KMS-11 (cell line): ENCODE measurements around the gene BLVRA.

ENCODE experiments used
- H2AFZ ChIP-seq: fragments of 200-600 bp; sonication (generic); 2 replicates; pipeline ENCODE4 v1.6.1; 2016; ENCODE audit warnings: antibody characterized with exemption, mixed run types, low read depth
- H3K27ac ChIP-seq: fragments of 200-600 bp; sonication (generic); 2 replicates; pipeline ENCODE4 v1.6.1; 2016; ENCODE audit warnings: mild to moderate bottlenecking, mixed run types
- H3K27me3 ChIP-seq: fragments of 200-600 bp; sonication (generic); 2 replicates; pipeline ENCODE4 v1.6.1; 2017; ENCODE audit warnings: mild to moderate bottlenecking, low read depth, mixed run types, moderate library complexity; ENCODE audit not compliant: insufficient read depth
- H3K36me3 ChIP-seq: fragments of 200-600 bp; sonication (generic); 2 replicates; pipeline ENCODE4 v1.6.1; 2017; ENCODE audit warnings: mild to moderate bottlenecking, mixed run types; ENCODE audit not compliant: insufficient read depth
- H3K4me1 ChIP-seq: fragments of 200-600 bp; sonication (generic); 2 replicates; pipeline ENCODE4 v1.6.1; 2016; ENCODE audit warnings: mild to moderate bottlenecking, low read depth, mixed run types; ENCODE audit not compliant: poor library complexity, severe bottlenecking
- H3K4me2 ChIP-seq: fragments of 200-600 bp; sonication (generic); 2 replicates; pipeline ENCODE4 v1.7.0; 2016; ENCODE audit warnings: mild to moderate bottlenecking, mixed run types
- H3K4me3 ChIP-seq: fragments of 200-600 bp; sonication (generic); IDR thresholded peaks from 2 replicates; pipeline ENCODE4 v1.6.1; 2017; ENCODE audit warnings: low read depth, low read length, mixed read lengths; ENCODE audit not compliant: insufficient read depth
- H3K79me2 ChIP-seq: fragments of 200-600 bp; sonication (generic); 2 replicates; pipeline ENCODE4 v1.6.1; 2016; ENCODE audit warnings: low read depth, mixed run types; ENCODE audit not compliant: insufficient read depth
- H3K9ac ChIP-seq: fragments of 200-600 bp; sonication (generic); 2 replicates; pipeline ENCODE4 v1.6.1; 2016; ENCODE audit warnings: mild to moderate bottlenecking, mixed run types
- H4K20me1 ChIP-seq: fragments of 200-600 bp; sonication (generic); 2 replicates; pipeline ENCODE4 v1.6.1; 2016; ENCODE audit warnings: mild to moderate bottlenecking, mixed run types; ENCODE audit not compliant: insufficient read depth
- CTCF ChIP-seq: fragments of 200-600 bp; sonication (generic); conservative IDR thresholded peaks from 2 replicates; pipeline ENCODE4 v1.6.1; 2017; ENCODE audit warnings: low read depth, mild to moderate bottlenecking, antibody characterized with exemption, low read length, moderate library complexity, mixed read lengths

The BLVRA gene

GRCh38 chr7:43766564-43766963 is 8.1 kb downstream of the BLVRA start:
- H3K27me3 ChIP-seq, result no peaks in the 10 kb centered on the region
- TF ChIP-seq CTCF, result no peak

GRCh38 chr7:43767311-43767710 is 8.8 kb downstream of the BLVRA start:
- Histone ChIP-seq H4K20me1 (no peaks in the 10 kb centered on the region), H3K79me2 (peaks cover 3% of the 10 kb centered on the region; the same call in 1 of the 2 replicates), H2AFZ (no peak overlapping the region), H3K27ac (no peak overlapping the region), H3K4me1 (peaks cover 14% of the 10 kb centered on the region), H3K4me3 (no peak overlapping the region), H3K27me3 (no peaks in the 10 kb centered on the region), H3K36me3 (no peaks in the 10 kb centered on the region), H3K9ac (no peak overlapping the region), H3K4me2 (no peak overlapping the region)
- TF ChIP-seq CTCF, result no peak

More at GRCh38 chr7:43766564-43766963, 8.1 kb downstream of the BLVRA start:
- H3K9ac ChIP-seq, result no peak overlapping the region
- H3K4me1 ChIP-seq, result peaks cover 18% of the 10 kb centered on the region
- no peak overlapping the region for H3K4me3 ChIP-seq
- H4K20me1 ChIP-seq, result no peaks in the 10 kb centered on the region
- no peak overlapping the region for H3K4me2 ChIP-seq
- H3K27ac ChIP-seq, result no peak overlapping the region
- peaks cover 3% of the 10 kb centered on the region; the same call in 1 of the 2 replicates for H3K79me2 ChIP-seq
- H3K36me3 ChIP-seq, result no peaks in the 10 kb centered on the region
- no peak overlapping the region for H2AFZ ChIP-seq

GRCh38 chr7:43768201-43768886 is 9.9 kb downstream of the BLVRA start:
- H4K20me1 ChIP-seq, result no peaks in the 10 kb centered on the region
- no peak overlapping the region for H3K27ac ChIP-seq
- H3K4me1 ChIP-seq, result peaks cover 8% of the 10 kb centered on the region
- H2AFZ ChIP-seq, result no peak overlapping the region
- H3K36me3 ChIP-seq, result no peaks in the 10 kb centered on the region
- H3K4me2 ChIP-seq, result no peak overlapping the region
- TF ChIP-seq CTCF, result no peak
- no peak overlapping the region for H3K4me3 ChIP-seq
- peaks cover 3% of the 10 kb centered on the region; the same call in 1 of the 2 replicates for H3K79me2 ChIP-seq
- no peak overlapping the region for H3K9ac ChIP-seq
- H3K27me3 ChIP-seq, result no peaks in the 10 kb centered on the region

GRCh38 chr7:43768887-43769272 is 10.4 kb downstream of the BLVRA start:
- no peak overlapping the region for H3K4me2 ChIP-seq
- no peak overlapping the region for H3K4me3 ChIP-seq
- no peaks in the 10 kb centered on the region for H4K20me1 ChIP-seq
- no peaks in the 10 kb centered on the region for H3K36me3 ChIP-seq
- no peak for TF ChIP-seq CTCF
- no peak overlapping the region for H2AFZ ChIP-seq
- no peaks in the 10 kb centered on the region for H3K27me3 ChIP-seq
- H3K27ac ChIP-seq, result no peak overlapping the region
- peaks cover 5% of the 10 kb centered on the region for H3K4me1 ChIP-seq
- peaks cover 3% of the 10 kb centered on the region; the same call in 1 of the 2 replicates for H3K79me2 ChIP-seq
- H3K9ac ChIP-seq, result no peak overlapping the region
